ENCODE measurements around the gene ULK4.

DNA sequence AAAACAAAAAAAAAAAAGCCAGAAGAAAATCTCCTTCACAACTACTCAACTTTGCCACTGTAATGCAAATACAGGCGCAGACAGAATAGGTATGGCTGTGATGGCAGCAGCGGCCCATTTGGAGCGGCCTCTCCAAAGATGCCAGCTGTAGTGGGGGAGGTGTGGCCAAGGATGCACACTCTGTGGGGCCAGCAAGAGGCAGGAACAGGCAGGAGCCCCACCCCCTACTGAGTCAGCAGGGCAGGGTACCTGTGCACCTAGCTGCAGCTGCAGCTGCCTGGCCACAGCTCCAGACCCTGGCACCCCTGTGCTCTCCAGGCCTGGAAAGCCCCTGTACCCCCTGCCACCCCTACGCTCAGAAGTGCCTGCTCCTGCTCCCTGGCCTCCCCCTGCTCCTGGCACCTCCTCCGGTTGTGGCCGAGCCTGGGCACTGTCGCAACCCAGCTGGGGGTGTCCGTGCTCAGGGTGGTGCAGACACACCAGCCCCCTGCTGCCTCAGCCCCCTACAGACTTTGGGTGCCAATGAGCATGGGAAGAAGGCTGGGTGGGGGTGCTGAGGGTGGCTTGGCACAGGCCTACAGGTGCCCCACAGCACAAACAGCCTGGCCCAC lies 312.7 kb downstream of the ULK4 start:
- TF ChIP-seq, protein P1, sequence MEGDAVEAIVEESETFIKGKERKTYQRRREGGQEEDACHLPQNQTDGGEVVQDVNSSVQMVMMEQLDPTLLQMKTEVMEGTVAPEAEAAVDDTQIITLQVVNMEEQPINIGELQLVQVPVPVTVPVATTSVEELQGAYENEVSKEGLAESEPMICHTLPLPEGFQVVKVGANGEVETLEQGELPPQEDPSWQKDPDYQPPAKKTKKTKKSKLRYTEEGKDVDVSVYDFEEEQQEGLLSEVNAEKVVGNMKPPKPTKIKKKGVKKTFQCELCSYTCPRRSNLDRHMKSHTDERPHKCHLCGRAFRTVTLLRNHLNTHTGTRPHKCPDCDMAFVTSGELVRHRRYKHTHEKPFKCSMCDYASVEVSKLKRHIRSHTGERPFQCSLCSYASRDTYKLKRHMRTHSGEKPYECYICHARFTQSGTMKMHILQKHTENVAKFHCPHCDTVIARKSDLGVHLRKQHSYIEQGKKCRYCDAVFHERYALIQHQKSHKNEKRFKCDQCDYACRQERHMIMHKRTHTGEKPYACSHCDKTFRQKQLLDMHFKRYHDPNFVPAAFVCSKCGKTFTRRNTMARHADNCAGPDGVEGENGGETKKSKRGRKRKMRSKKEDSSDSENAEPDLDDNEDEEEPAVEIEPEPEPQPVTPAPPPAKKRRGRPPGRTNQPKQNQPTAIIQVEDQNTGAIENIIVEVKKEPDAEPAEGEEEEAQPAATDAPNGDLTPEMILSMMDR (IDR thresholded peaks at IDR 0.05): no peak
- TF ChIP-seq POLR2A (IDR thresholded peaks at IDR 0.05) (no peak), EP300 (IDR thresholded peaks at IDR 0.05) (no peak)

Measured in ovary (tissue), 3 donors.